H9 (cell line): Measurements from ENCODE around the gene ITPKB. TPM values are rescaled to one million over a fixed set of nuclear protein-coding genes. Genes with fewer than 3 reads are reported as not detected.

Experiments used
- DNase-seq: peaks from one replicate; pipeline ENCODE4 v3.0.0-alpha.2; 2017
- H2AFZ ChIP-seq: one replicate; pipeline ENCODE4 v1.6.1; 2013; ENCODE audit warnings: mild to moderate bottlenecking, low read length, control low read depth, moderate library complexity
- H2AK5ac ChIP-seq: 2 replicates; pipeline ENCODE4 v1.6.1; 2013; ENCODE audit warnings: low read length, control low read depth, mixed read lengths; ENCODE audit not compliant: insufficient read length
- H2BK120ac ChIP-seq: one replicate; pipeline ENCODE4 v1.6.1; 2013; ENCODE audit warnings: low read depth, mild to moderate bottlenecking, low read length, control low read depth, inconsistent platforms; ENCODE audit not compliant: poor library complexity, severe bottlenecking
- H2BK12ac ChIP-seq: 2 replicates; pipeline ENCODE4 v1.6.1; 2013; ENCODE audit warnings: low read length, control low read depth, mixed read lengths, low read depth; ENCODE audit not compliant: insufficient read length
- H2BK15ac ChIP-seq: 2 replicates; pipeline ENCODE4 v1.6.1; 2013; ENCODE audit warnings: low read depth, low read length, control low read depth
- H2BK20ac ChIP-seq: one replicate; pipeline ENCODE4 v1.6.1; 2013; ENCODE audit warnings: low read depth, mild to moderate bottlenecking, low read length, control low read depth, inconsistent platforms; ENCODE audit not compliant: poor library complexity, severe bottlenecking
- H2BK5ac ChIP-seq: 2 replicates; pipeline ENCODE4 v1.6.1; 2013; ENCODE audit warnings: low read length, control low read depth, mixed read lengths; ENCODE audit not compliant: insufficient read length
- H3K14ac ChIP-seq: 2 replicates; pipeline ENCODE4 v1.6.1; 2013; ENCODE audit warnings: low read length, control low read depth; ENCODE audit not compliant: insufficient read depth
- H3K18ac ChIP-seq: 2 replicates; pipeline ENCODE4 v1.6.1; 2013; ENCODE audit warnings: low read depth, mild to moderate bottlenecking, mixed read lengths, low read length, control low read depth; ENCODE audit not compliant: insufficient read length
- H3K23ac ChIP-seq: 2 replicates; pipeline ENCODE4 v1.6.1; 2013; ENCODE audit warnings: low read length, control low read depth, mixed read lengths, low read depth; ENCODE audit not compliant: insufficient read length
- H3K23me2 ChIP-seq: 2 replicates; pipeline ENCODE4 v1.6.1; 2013; ENCODE audit warnings: low read depth, mild to moderate bottlenecking, mixed read lengths, low read length, control low read depth; ENCODE audit not compliant: insufficient read length, poor library complexity, severe bottlenecking
- H3K27ac ChIP-seq: 2 replicates; pipeline ENCODE4 v1.5.1; 2013; ENCODE audit warnings: low read length, control low read depth, mixed read lengths, low read depth; ENCODE audit not compliant: insufficient read length
- H3K27me3 ChIP-seq: 2 replicates; pipeline ENCODE4 v1.6.1; 2013; ENCODE audit warnings: low read length, control low read depth, inconsistent platforms; ENCODE audit not compliant: insufficient read depth
- H3K4ac ChIP-seq: 2 replicates; pipeline ENCODE4 v1.6.1; 2013; ENCODE audit warnings: low read depth, mild to moderate bottlenecking, control low read depth, inconsistent platforms, low read length, moderate library complexity
- H3K4me1 ChIP-seq: 2 replicates; pipeline ENCODE4 v1.6.1; 2013; ENCODE audit warnings: low read length, control low read depth, inconsistent platforms; ENCODE audit not compliant: insufficient read depth
- H3K4me2 ChIP-seq: 2 replicates; pipeline ENCODE4 v1.6.1; 2013; ENCODE audit warnings: low read length, control low read depth, mixed read lengths; ENCODE audit not compliant: insufficient read length, insufficient read depth
- H3K56ac ChIP-seq: 2 replicates; pipeline ENCODE4 v1.6.1; 2013; ENCODE audit warnings: low read depth, mild to moderate bottlenecking, mixed read lengths, low read length, control low read depth; ENCODE audit not compliant: insufficient read length
- H3K79me1 ChIP-seq: 2 replicates; pipeline ENCODE4 v1.6.1; 2013; ENCODE audit warnings: low read depth, mild to moderate bottlenecking, moderate library complexity, low read length, control low read depth, inconsistent platforms; ENCODE audit not compliant: insufficient read depth, poor library complexity, severe bottlenecking
- H3K79me2 ChIP-seq: 2 replicates; pipeline ENCODE4 v1.6.1; 2013; ENCODE audit warnings: low read length, control low read depth, inconsistent platforms; ENCODE audit not compliant: insufficient read depth
- H3K9ac ChIP-seq: 2 replicates; pipeline ENCODE4 v1.6.1; 2013; ENCODE audit warnings: low read length, control low read depth, mixed read lengths; ENCODE audit not compliant: insufficient read length; ENCODE audit errors: extremely low read depth
- H3K9me3 ChIP-seq: one replicate; pipeline ENCODE4 v1.6.1; 2013; ENCODE audit warnings: low read depth, low read length, inconsistent platforms; ENCODE audit not compliant: control insufficient read depth
- H3T11ph ChIP-seq: one replicate; pipeline ENCODE4 v1.6.1; 2013; ENCODE audit warnings: mild to moderate bottlenecking, low read length, control low read depth, inconsistent platforms
- H4K20me1 ChIP-seq: one replicate; pipeline ENCODE4 v1.6.1; 2013; ENCODE audit not compliant: control insufficient read depth, insufficient read length, insufficient read depth
- H4K5ac ChIP-seq: 2 replicates; pipeline ENCODE4 v1.6.1; 2013; ENCODE audit warnings: low read depth, mild to moderate bottlenecking, mixed read lengths, low read length, control low read depth; ENCODE audit not compliant: insufficient read length
- H4K8ac ChIP-seq: replicated peaks from 2 replicates; pipeline ENCODE4 v1.6.1; 2013; ENCODE audit warnings: low read length, control low read depth, mixed read lengths, low read depth; ENCODE audit not compliant: insufficient read length
- H4K91ac ChIP-seq: 2 replicates; pipeline ENCODE4 v1.6.1; 2013; ENCODE audit warnings: low read depth, mild to moderate bottlenecking, moderate library complexity, mixed read lengths, low read length, control low read depth; ENCODE audit not compliant: insufficient read length
- H3K27ac Mint-ChIP-seq, 3 experiments: 2 replicates in 2 of 3; 3 replicates in 1 of 3; pipeline ENCODE4 v1.8.0; 2020 to 2021; ENCODE audit warnings: mixed read lengths in 3 of 3, mild to moderate bottlenecking in 1 of 3, moderate library complexity in 1 of 3
- H3K27me3 Mint-ChIP-seq: 2 replicates; pipeline ENCODE4 v1.8.0; 2021; ENCODE audit warnings: low read depth, mild to moderate bottlenecking, moderate library complexity, mixed read lengths
- H3K36me3 Mint-ChIP-seq, 3 experiments: 2 replicates in 2 of 3; 3 replicates in 1 of 3; pipeline ENCODE4 v1.8.0; 2020 to 2021; ENCODE audit warnings: low read depth in 3 of 3, mixed read lengths in 3 of 3; ENCODE audit not compliant: insufficient read depth in 1 of 3
- H3K4me1 Mint-ChIP-seq, 2 experiments: 2 replicates each; pipeline ENCODE4 v1.8.0; 2020; ENCODE audit warnings: mixed read lengths in 2 of 2
- H3K4me3 Mint-ChIP-seq, 2 experiments: 2 replicates in 1 of 2; 3 replicates in 1 of 2; pipeline ENCODE4 v1.8.0; 2020 to 2021; ENCODE audit warnings: mild to moderate bottlenecking in 2 of 2, mixed read lengths in 2 of 2, moderate library complexity in 1 of 2
- H3K9me3 Mint-ChIP-seq, 2 experiments: 2 replicates in 1 of 2; 3 replicates in 1 of 2; pipeline ENCODE4 v1.8.0; 2020; ENCODE audit warnings: mild to moderate bottlenecking in 2 of 2, mixed read lengths in 2 of 2, moderate library complexity in 1 of 2
- CTCF ChIP-seq: fragments of 200-600 bp; sonication (generic); conservative IDR thresholded peaks from 3 replicates; pipeline ENCODE4 v1.8.0; 2021; ENCODE audit warnings: antibody characterized with exemption, mild to moderate bottlenecking
- WGBS: extraction: QIAGEN DNeasy Blood & Tissue Kit; methylation state at CpG from one replicate; pipeline ENCODE4 v1.1.7; 2013; ENCODE audit warnings: missing lambda C conversion rate, low lambda C conversion rate, mixed read lengths; ENCODE audit not compliant: insufficient read length; ENCODE audit errors: extremely low coverage; 5-methylcytosine and 5-hydroxymethylcytosine counted together
- total RNA-seq: library from RNA; stranded (reverse); gene quantifications from 2 replicates; pipeline ENCODE4 v1.2.1, GENCODE V29; 2021

ITPKB gene
- total RNA-seq, 1 experiment from 2014 or later, result 3.8 TPM

GRCh38 chr1:226586650-226587422 lies 152.2 kb downstream of the ITPKB start:
- no peak overlapping the region for H2BK20ac ChIP-seq
- Mint-ChIP-seq H3K27ac (no peak overlapping the region; a peak in 1 of 7 replicates), H3K36me3 (no peaks in the 10 kb centered on the region), H3K9me3 (no peaks in the 10 kb centered on the region), H3K4me1 (peaks cover 10% of the 10 kb centered on the region in 2 experiments), H3K27me3 (peaks cover 8% of the 10 kb centered on the region), H3K4me3 (no peak overlapping the region)
- H3K4me2 ChIP-seq, result no peak overlapping the region
- no peak overlapping the region for H3T11ph ChIP-seq
- H3K27me3 ChIP-seq, result no peaks in the 10 kb centered on the region; the same call in 1 of the 2 replicates
- no peak overlapping the region for H2BK15ac ChIP-seq
- WGBS, result no CpG with 5 or more reads among the region's 16 CpGs
- no peaks in the 10 kb centered on the region for H3K79me1 ChIP-seq
- no peak overlapping the region for H3K23ac ChIP-seq
- H3K4ac ChIP-seq, result no peak overlapping the region
- no peaks in the 10 kb centered on the region for H3K9me3 ChIP-seq
- H4K5ac ChIP-seq, result no peak overlapping the region
- no peak for DNase-seq
- H3K23me2 ChIP-seq, result no peaks in the 10 kb centered on the region
- no peak overlapping the region for H3K18ac ChIP-seq
- no peak overlapping the region for H4K8ac ChIP-seq
- no peaks in the 10 kb centered on the region for H3K4me1 ChIP-seq
- H2AFZ ChIP-seq, result no peak overlapping the region
- H2BK5ac ChIP-seq, result no peak overlapping the region
- no peaks in the 10 kb centered on the region for H4K20me1 ChIP-seq
- H2BK120ac ChIP-seq, result no peak overlapping the region
- H3K14ac ChIP-seq, result no peak overlapping the region; the same call in 1 of the 2 replicates
- no peak overlapping the region for H2BK12ac ChIP-seq
- H3K27ac ChIP-seq, result no peak overlapping the region
- no peak overlapping the region for H3K56ac ChIP-seq
- TF ChIP-seq CTCF, result no peak
- H3K79me2 ChIP-seq, result no peaks in the 10 kb centered on the region
- no peak overlapping the region for H4K91ac ChIP-seq
- H2AK5ac ChIP-seq, result no peak overlapping the region
- H3K9ac ChIP-seq, result no peak overlapping the region
